K562 (cell line): Measurements from ENCODE around the gene NTM.

Experiments used
- ASH1L ChIP-seq: fragments of 450-650 bp; IDR thresholded peaks from 2 replicates; pipeline ENCODE4 v1.6.1; 2018; ENCODE audit warnings: borderline replicate concordance, mild to moderate bottlenecking, low read depth; ENCODE audit not compliant: partially characterized antibody
- CTCF ChIP-seq, 3 experiments: IDR thresholded peaks in 2 of 3; conservative IDR thresholded peaks in 1 of 3; 2 replicates each; pipeline ENCODE4 v1.5.1; 2011 to 2012; ENCODE audit warnings: low read length in 3 of 3, mild to moderate bottlenecking in 3 of 3, control low read depth in 2 of 3, improper control_type of control experiment in 1 of 3, inconsistent platforms in 1 of 3, low read depth in 1 of 3, mixed read lengths in 1 of 3, moderate library complexity in 1 of 3; ENCODE audit not compliant: insufficient read depth in 2 of 3
- POLR2A ChIP-seq: fragments of 450-650 bp; conservative IDR thresholded peaks from 2 replicates; pipeline ENCODE4 v1.6.1; 2016
- SP1 ChIP-seq: sonication (generic); formaldehyde crosslinking; IDR thresholded peaks from 2 replicates; pipeline ENCODE4 v1.8.1; 2022; ENCODE audit warnings: mild to moderate bottlenecking, missing genetic modification reagents
- ZC3H11A ChIP-seq: IDR thresholded peaks from 2 replicates; pipeline ENCODE4 v1.6.1; 2012; ENCODE audit warnings: low read depth, low read length, improper control_type of control experiment
- ZNF586 ChIP-seq: fragments of 450-650 bp; formaldehyde crosslinking; conservative IDR thresholded peaks from 2 replicates; pipeline ENCODE4 v1.4.0; 2020; ENCODE audit warnings: mild to moderate bottlenecking, moderate library complexity
- ZNF764 ChIP-seq: fragments of 250-450 bp; sonication (Bioruptor Pico); IDR thresholded peaks from 2 replicates; pipeline ENCODE4 v1.4.0; 2020; ENCODE audit warnings: low read depth, mild to moderate bottlenecking, moderate library complexity

DNA sequence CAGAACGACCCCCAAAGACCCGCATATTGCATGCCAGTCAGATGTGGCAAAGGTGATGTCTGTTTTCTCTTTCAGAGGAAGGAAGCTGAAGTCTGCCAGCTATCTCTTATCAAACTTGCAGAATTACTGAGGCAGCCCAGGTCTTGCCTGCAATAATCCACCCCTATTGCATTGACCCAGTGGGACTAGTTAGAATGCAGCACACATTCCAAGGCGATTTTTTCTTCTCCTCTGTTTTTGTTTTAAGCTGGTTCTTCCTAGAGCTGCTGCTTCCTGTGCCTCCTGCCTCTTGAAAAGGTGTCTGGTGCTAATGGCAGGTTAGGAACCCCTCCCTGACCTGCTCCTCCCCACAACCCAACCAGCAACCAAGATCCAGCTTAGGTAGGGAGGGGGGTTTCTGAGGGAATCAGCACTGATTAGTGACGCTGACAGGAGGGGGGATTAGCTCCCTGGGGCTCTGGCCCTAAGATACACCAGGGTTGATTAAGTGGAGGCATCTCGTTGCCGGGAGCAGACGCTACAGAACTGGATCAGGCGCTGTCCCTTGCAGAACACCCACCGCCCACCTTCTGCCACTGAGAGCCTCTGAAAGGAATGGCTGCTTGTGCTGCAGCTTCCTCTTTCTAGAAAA lies 2.8 kb downstream of the NTM start:
- no peak for TF ChIP-seq ZNF586 (CRISPR knock-in tag)
- no peak for TF ChIP-seq CTCF (IDR thresholded peaks at IDR 0.05 in 2 of 3, conservative IDR thresholded peaks at IDR 0.05 in 1 of 3; ENCODE audit: insufficient read depth in 2 of 3, low read depth in 1 of 3, low read length in 3 of 3)
- no peak for TF ChIP-seq ZNF764
- TF ChIP-seq ZC3H11A, result no peak
- no peak for TF ChIP-seq ASH1L
- no peak for TF ChIP-seq POLR2A
- no peak for TF ChIP-seq SP1
